Omental fat pad (tissue), 4 donors: ENCODE measurements around the gene SLC32A1. TPM values are rescaled to one million over a fixed set of nuclear protein-coding genes. Genes with fewer than 3 reads are reported as not detected.

Experiments used
- ATAC-seq: fragments of 150-250 bp; one replicate; pipeline ENCODE4 v1.9.1; 2016; ENCODE audit warnings: mild to moderate bottlenecking, moderate library complexity; ENCODE audit not compliant: low FRiP score
- DNase-seq: peaks from one replicate; pipeline ENCODE4 v3.0.0-alpha.2; 2019; ENCODE audit warnings: low spot score
- CTCF ChIP-seq, 3 donors: fragments of 450-650 bp; IDR thresholded peaks; one replicate each; pipeline ENCODE4 v1.5.1; 2016 to 2017; ENCODE audit warnings: antibody characterized with exemption in 3 of 3, mild to moderate bottlenecking in 3 of 3, moderate library complexity in 2 of 3
- total RNA-seq, 4 donors: library from RNA; depleted of rRNA; stranded (reverse); fragments of >200 nt; gene quantifications; one replicate each; pipeline ENCODE4 v1.1.0, GENCODE V29; 2016

SLC32A1 gene
- total RNA-seq, 4 donors from 2014 or later: not detected

GRCh38 chr20:38751360-38751976, 27.2 kb downstream of the SLC32A1 start:
- ATAC-seq: no peak
- no peak for DNase-seq
- TF ChIP-seq CTCF (IDR thresholded peaks at IDR 0.05): no peak

DNA sequence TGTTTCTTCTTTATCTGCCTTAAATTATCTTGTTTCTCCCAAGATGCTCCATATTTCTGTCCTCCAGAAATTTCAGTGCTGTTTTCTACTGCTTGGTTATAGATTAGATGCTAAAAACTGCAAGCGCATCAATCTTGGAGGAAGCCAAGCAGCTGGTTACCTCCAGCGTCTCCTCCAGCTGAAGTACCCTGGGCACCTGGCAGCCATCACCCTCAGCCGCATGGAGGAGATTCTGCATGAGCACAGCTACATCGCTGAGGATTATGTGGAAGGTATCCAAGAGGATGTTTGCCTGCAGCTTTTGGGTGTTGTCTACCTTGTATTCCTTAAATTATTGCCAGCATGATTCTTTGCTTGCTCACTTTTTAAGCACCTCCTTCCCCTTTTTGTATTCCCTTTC, 27.7 kb downstream of the SLC32A1 start:
- no peak for ATAC-seq
- no peak for TF ChIP-seq CTCF (IDR thresholded peaks at IDR 0.05)
- no peak for DNase-seq

DNA sequence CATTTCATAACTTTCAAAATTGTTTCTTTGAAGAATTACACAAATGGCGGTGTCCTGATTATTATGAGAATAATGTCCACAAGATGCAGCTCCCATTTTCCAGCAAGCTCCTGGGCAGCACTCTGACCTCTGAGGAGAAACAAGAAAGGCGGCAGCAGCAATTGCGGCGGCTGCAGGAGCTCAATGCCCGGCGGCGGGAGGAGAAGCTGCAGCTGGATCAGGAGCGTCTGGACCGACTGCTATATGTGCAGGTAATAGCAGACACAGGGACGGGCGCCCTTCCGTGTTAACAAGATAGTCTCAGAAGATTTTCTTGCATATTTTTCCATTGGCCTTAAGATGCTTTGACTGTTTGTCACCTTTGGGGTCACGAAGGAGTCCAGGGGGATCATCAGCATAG, 30.6 kb downstream of the SLC32A1 start:
- TF ChIP-seq CTCF (IDR thresholded peaks at IDR 0.05): no peak
- DNase-seq (no peak), ATAC-seq (no peak)

DNA sequence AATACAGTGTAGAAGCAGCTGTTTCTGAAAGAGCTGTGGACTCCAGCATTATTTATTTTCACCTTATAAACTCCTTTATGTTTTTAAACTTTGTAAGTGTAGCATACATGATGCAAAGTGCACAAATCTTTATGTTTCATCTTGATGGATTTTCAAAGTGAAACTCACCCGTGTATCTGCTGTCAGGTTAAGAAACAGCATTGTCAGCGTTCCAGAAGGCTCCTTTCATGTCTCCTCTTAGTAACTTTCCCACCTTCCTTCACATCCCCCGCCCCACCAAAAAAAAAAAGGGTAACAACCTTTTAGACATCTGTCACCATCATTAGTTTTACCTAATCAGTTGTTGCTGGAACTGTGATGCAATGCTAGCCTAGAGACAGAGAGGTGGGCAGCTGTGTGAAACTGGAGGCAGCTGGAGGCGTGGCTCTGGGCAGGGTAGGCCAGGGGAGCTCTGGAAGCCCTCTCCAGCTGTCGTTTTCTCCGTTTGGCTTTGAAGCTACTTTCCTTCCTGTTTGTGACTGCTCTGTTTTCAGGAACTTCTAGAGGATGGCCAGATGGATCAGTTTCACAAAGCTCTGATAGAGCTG, 31.1 kb downstream of the SLC32A1 start:
- DNase-seq: no peak
- no peak for ATAC-seq
- TF ChIP-seq CTCF (IDR thresholded peaks at IDR 0.05): no peak

DNA sequence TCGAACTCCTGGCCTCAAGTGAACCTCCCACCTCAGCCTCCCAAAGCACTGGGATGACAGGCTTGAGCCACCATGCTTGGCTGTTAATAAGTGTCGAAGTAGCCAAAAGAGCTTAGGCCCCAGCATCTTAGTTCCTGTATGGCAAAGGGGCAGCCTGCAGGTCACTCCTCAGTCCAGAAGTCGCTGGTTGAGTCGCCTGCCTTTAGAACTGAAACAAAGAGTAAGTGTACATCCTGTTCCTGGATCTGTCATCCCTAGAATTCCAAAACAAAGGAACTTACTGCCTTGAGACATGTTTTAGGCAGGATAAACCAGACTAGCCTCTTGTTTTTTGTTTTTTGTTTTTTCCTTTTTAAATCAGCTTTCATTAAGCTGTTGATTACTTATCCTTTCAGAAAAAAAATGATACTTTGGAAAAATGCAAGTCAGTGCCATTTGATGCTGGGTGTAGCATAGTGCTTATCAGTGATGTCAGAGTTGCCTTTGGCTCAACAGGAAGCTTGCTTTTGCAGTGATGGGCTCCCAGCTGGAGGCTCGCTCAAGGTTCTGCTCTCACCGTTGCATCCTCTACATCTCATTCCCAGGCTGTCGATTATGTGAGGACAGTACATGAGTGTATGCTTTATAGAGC, 33.0 kb downstream of the SLC32A1 start:
- TF ChIP-seq CTCF (IDR thresholded peaks at IDR 0.05): no peak

DNA sequence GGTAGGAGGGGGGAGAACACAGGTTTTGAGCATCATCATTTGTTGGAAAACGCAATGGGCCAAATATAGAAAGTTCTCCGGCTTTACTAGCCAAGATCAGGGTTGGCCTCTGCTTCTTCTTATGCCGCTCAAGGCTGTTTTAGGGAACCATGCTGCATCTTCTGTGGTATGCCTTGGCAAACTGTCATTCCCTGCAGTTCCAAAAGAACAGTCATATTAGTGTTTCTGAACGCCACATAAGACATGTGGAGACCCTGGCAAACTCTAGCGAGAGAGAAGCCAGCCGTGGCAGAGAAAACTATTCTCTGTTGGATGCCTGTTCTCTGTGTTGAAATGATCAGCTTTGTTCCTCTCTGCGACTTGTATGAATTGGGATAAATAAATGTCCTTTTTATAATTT, 34.8 kb downstream of the SLC32A1 start:
- no peak for TF ChIP-seq CTCF (IDR thresholded peaks at IDR 0.05)
- DNase-seq: no peak
- no peak for ATAC-seq

More for the DNA sequence above, 33.0 kb downstream of the SLC32A1 start:
- no peak for ATAC-seq
- no peak for DNase-seq

DNA sequence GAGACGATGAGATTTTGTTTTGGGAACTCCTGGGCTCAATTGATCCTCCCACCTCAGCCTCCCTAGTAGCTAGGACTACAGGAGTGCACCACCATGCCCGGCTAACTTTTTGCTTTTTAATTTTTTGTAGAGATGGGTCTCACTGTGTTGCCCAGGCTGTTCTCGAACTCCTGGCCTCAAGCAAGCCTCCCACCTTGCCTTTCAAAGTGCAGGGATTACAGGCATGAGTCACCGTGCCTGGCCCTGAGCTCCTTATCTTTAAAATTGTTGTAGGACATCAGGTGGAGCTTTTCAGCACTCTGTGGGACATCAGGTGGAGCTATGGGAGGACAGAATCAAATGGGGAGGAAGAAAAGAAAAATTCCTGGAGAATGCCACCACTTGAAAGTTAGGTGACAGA, 36.7 kb downstream of the SLC32A1 start:
- DNase-seq (no peak), ATAC-seq (no peak)
- TF ChIP-seq CTCF (IDR thresholded peaks at IDR 0.05): no peak
